M059J (cell line): ENCODE results near the gene ADAMTSL2. TPM values are rescaled to one million over a fixed set of nuclear protein-coding genes. Genes with fewer than 3 reads are reported as not detected.

Experiments
- DNase-seq: peaks from one replicate; pipeline ENCODE4 v3.0.0-alpha.2; 2012; ENCODE audit warnings: low read depth
- total RNA-seq: library from RNA; depleted of rRNA; stranded (reverse); fragments of >200 nt; shearing (Covaris generic); gene quantifications from 2 replicates; pipeline ENCODE4 v1.2.3, GENCODE V29; 2014

The ADAMTSL2 gene
- total RNA-seq, 1 experiment from 2014 or later: 0.10 TPM

DNA sequence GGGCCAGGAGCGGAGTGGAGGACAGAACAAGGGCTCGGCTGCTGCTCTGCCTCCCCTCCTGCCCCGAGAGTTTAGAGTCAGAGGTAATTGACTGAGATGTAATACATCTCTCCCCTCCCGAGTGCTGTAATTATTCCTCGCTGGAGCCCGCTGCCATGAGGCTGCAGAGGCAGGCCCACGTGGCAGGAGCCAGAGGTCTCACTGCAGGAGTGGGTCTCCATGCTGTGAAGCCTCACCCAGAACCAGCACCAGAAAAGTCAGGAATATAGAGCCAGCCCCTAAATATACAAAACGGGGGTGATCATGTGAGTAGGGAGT lies 72.2 kb downstream of the ADAMTSL2 start:
- no peak for DNase-seq

DNA sequence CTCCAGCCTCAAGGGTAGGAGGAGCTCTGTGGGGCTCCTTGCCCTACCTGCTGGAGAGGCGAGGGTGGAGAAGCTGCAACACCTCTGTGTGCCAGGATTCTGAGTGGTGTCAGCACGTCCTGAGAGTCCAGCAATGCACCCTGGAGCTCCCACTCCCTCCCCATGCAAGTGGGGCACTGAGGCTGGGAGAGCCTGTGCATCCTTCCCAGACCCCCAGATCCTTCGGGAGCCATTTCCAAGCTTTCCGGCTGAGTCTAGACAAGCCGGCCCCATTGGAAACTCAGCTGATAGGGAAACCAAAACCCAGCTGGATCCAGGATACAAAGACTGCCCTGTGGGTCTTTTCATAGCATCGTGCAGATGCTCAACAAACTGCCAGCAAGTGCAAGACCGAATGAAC lies 72.9 kb downstream of the ADAMTSL2 start:
- no peak for DNase-seq

DNA sequence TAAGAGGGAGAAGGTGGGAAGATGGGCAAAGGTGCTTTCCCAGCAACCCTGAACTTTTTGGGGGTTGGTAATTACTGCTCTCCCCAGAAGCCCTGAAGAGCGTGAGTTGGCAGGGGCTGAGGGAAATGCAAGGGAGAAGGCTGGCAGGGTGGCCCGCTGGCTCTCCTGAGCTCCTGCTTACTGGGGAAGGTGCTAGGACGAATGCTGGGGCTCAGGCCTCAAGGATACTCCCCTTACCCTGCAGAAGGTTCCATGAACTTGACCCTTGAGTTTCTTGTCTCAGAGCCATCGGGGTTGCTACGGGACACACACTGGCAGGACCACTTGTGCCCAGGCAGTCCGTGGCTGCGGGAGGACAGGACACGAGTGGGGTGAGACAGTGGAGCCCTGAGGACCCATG lies 73.5 kb downstream of the ADAMTSL2 start:
- no peak for DNase-seq

DNA sequence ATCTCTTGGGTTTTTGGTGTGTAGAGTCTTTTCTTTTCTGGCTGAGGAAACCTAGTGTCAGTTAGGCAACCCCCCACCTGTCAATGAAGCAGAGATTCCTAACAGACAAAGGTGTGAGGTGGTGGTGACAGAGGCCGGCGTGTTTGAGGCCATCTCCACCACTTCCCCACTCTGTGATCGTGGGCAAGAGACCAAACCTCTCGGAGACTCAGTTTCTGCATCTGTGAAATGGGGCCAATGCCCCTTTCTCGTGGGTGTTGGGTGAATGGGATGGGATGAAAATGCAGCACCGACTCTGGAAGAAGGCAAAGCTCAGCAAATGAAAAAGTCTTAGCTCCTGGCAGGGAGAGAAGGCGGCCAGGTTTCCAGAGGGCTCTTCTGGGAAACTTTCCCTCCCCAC lies 73.9 kb downstream of the ADAMTSL2 start:
- DNase-seq: no peak

DNA sequence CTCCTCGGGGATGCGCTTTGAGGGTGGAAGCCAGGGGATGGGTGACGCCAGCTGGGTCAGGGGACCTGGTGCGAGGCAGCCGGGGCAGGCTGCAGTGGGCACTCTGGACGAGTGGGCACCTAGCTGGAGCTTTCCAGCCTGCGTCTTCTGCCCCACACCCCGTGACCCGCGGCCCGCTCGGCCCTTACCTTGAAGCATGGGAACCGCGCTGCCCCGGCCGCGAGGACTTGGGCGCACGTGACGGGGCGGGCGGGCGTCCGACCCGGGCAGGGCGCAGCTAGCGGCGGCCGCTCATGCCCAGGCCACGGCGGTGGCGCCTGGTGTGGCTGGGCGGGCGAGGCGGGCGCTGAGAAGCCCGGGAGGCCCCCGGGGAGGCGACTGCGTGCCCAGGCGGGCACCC lies 74.4 kb downstream of the ADAMTSL2 start:
- DNase-seq: no peak

DNA sequence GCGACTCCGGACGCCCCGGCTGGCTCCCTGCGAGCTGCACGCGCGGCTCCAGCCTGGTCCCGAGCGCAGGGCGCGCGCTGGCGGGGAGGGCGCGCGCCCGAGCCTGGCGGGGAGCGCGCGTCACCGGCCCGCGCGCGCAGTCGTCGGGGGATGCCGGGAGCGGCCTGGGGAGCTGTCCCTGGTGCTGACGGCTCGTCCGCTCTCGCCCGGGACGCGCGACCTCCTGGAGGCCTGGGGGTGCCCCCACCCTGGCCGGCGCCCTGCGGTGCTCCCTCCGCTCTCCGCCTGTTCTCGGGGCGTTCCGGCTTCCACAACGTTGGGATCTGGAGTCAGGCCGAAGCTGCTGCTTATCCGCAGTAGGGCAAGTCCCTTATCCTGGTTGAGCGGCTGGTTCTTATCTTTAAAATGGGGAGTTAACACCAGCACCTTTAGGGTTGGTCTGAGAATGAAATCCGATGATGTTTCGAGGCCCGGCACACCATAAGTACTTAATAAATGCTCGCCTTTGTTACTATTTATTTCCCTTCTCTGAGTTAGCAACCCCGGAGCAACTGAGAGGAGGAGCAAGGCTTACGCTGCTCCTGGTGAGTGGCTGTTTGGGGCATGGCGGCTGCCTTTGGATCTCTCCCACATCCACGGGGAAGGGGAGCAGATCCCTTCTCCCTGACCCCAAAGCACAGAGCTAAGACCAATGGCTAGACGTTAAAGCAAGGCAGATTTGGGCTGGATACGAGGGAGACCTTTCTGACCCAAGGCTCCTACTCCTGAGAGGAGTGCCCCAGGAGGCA lies 75.0 kb downstream of the ADAMTSL2 start, which contains the start of gene FAM163B:
Gene FAM163B (minus strand): TSS at position 79 of the 788 bp plus-strand sequence. CDS start 29,166 bp downstream, outside the sequence.
- DNase-seq: no peak

DNA sequence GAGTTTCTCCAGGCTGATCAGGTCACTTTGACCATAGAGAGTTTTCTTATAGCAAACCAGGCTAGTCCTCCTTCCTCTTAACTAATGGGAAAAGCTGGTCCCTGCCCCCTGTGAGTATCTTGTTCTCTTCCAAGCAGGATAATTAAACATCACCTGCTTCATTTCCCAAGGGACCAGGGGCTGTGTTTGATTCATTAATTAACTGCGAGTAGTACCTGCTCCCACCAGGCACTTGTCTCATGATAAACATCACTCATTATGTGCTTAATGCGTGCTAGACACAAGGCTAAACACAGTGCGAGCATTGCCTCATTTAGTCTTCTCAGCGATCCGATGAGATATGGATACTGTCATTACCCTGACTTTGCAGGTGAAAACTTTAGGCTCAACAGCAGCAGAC lies 76.3 kb downstream of the ADAMTSL2 start:
- no peak for DNase-seq

DNA sequence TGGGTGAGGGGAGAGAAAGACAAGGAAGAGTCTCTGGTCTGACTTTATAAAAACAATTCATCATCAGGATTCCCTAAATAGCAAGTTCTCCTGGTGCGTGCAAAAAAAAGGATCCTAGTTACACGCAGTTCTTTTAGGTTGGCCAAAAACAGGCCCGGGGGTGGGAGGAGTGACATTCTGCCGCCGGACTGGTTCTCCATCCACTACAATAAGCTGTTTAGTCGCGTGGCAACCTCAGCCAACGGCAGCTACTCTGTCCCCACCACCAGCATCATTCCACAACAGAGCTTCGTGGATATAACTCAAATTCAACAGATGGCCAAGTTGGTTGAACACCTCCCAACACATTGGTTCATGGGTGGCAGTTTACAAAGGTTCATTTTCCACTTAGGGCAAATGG lies 77.5 kb downstream of the ADAMTSL2 start:
- no peak for DNase-seq

DNA sequence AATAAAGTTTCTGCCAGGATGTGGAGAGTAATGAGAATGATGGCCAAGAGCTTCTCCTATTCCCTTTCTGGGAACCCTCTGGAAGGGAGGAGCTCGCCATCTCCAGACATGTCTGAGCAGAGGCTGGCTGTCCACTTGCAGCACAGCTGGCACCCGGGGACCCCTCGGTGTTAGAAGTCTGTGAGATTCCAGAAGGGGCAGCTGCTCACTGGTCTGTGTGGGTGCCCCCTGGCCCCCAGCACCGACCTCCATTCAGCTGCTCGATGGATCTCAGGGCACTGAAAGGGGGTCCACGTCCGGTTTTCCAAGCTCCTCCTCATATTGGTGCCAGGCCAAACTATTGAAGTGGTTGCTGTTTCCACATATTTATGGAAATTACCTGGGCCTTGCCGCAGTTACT lies 78.3 kb downstream of the ADAMTSL2 start:
- no peak for DNase-seq

DNA sequence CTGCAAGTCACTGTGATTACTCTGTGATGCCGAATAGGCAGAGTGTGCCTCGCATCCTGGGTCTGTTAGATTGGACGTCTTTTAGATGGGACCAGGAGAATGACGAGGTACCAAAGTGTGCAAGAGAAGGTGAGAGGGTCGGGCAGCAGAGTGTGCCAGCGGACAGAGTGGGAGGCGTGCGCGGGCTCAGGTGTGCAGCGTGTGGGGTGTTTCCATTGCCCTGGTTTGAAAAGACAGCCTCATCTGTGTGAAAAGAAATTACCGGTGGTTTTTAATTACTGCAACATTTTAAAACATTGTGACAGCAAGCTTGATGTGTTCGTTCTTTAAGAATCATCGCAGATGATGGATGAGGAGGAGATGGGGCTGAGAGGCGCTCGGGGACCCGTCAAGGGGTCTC lies 78.9 kb downstream of the ADAMTSL2 start:
- no peak for DNase-seq

DNA sequence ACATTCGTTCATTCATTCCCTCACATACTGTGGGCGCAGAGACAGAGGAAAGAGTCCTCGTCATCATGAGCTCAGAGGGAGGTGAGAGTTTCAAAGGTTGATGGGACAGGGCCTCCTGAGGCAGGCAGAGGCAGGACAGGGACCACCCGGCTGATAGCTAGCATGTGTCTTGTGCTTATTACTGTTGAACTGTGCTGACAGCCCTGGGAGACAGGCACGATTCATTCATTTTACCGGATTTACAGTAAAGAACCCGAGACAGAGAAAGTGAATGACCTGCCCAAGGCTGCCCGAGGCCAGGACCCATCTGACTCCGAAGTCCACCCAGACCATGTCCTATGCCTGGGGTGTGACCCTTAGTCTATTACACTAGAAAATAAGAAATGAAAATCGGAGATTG lies 79.6 kb downstream of the ADAMTSL2 start:
- no peak for DNase-seq

DNA sequence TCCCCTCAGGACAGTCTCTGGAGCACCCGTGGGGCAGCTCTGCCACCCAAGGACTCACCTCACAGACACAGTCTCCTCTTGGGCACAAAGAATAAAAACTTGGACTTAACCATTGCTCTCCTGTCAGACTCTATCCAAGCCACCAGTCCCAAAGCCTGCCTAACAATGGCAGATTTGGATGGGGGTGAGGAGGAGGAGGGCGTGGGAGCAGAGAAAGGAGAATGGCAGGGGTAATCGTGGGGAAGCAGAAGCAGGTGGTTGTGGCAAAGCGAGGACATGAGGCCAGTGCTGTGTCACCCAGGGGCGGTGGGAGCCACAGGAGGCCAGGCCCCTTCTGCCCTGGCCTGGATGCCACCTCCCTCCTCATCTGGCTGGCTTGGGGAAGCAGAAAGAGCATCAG lies 80.2 kb downstream of the ADAMTSL2 start:
- DNase-seq: no peak

DNA sequence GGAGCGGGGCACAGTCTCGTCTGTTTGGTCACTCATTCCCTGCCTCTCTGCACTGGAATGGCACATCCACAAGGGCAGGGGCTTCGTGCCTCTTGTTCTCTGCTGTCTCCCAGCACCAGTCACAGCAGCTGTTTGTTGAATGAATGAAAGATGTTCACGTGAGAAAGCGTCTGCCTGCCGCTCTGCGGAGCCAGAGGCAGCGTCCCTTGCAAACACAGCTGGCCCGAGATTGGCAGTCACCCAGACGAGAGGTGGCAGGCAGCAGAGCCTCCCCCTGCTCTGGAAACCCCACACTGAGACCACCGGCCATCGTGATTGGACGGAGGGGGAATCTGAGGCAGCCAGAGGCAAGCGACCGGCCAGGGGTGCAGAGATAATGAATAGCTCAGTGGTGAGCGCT lies 80.7 kb downstream of the ADAMTSL2 start:
- no peak for DNase-seq

DNA sequence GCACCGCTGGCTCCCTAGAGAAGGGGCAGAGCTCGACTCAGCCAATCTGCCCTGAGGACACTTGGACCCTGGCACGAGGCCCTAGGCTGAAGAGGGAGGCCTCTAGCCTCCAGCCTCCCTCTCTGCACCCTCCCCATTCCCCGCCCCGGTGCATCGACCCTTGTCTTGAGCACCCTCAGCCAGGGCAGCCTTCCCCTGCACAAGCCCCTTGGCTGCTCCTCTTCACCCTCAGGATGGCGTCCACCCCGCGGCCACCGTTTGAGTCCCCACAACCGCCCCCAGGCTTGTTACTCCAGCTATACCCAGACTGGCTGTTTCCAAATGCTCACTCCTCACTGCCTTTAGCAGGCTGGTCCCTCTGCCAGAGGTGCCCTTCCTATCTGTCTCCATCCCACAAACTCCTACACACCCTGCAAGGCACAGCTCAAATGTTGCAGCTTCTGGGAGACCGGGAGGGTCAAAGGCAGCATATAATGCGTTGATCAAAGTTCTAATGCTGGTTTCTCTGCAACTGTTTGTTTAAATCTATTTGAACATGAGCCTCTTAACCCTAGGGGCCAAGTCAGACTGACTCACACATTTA lies 81.2 kb downstream of the ADAMTSL2 start:
- no peak for DNase-seq

DNA sequence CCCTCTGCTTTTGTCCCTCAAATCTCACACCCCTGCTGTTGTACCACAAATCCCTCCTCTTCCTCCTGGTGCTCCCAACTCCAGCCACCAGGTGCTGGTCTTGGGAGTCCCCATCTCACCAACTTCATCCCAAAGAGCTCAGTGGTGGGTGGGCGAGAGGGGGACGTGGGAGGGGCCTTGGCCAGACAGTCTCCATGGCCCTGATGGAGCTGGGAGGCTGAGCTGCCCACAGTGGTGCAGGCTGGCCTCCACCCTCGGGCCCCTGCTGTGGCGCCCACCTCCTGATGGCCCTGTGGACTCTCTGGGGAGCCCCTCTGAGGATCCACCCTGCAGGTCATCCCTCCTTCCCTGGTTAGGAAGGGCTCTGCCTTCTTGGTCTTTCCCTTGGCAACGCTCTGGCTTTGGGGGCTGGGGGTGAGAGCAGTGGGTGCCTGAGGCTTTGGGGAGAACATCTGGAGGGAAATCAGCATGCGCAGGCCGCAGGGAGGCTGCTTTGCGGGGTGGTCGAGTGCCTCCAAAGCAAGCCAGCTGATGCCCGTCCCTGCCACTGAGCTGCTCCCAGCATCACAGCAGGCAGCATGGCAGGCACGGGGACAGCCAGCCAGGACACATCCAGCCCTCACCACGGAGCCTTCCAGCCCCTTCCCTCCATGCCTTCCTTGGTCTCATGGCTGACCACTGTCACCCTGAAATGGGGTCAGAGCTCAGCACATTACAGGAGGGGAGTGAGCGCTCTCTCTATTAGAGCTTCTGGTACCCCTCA lies 82.3 kb downstream of the ADAMTSL2 start:
- no peak for DNase-seq

DNA sequence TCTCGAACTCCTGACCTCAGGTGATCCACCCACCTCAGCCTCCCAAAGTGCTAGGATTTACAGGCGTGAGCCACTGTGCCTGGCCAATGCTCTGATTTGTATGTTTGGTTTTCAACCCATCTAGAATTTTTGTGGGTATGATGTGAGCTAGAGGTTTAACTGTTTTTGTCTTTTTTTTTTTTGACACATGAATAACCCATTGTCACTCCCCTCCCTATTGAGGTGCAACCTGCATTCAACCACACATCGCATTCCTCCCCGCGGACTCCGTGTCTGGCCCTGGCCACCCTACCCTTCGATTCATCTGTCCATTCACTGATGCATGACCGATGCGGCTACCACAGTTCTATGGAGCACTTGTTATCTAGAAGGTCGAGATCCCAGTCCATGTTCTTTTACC lies 84.2 kb downstream of the ADAMTSL2 start:
- DNase-seq: no peak

DNA sequence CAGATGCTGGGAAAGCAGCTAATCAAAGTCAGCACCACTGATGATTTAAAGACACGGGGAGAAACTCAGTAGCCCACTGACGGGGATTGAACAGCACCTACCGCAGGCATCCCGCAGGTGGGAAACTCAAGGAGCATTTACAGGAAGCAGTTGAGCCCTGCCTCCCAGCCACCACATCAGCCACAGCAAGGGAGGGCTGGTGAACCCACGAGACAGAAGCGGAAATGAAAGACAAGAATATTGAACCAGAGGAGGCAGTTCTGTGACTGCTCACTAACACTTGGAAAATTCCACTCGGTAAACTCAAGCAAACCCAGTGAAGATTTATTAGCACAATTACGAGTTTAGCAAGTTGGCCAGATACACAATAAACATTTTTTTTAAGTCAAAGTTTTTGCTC lies 85.3 kb downstream of the ADAMTSL2 start:
- DNase-seq: no peak

DNA sequence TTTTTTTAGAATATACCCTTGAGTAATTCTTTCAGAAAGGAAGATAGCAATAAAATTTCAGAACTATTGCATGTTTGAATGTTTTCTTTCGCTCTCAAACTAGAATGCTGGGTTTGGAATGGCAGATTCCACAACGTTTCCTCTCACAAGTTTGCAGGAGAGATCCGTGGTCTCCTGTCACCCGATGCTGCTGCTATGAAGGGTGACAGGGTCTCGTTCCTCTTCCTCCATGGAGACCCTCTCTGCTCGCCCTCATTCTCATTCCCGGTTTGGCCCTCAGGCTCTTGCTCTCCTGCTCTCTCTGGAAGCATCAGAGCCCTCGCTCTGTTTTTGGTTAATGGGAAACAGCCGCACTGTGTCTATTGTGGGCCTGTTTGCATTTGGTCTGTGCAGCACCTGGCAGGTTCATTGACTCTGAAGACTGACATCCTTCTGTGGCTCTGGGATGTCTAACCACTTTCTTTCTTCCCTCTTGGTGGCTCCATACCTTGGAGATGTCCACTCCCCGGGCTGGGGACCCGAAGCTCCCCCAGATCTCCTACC lies 87.3 kb downstream of the ADAMTSL2 start:
- DNase-seq: no peak

DNA sequence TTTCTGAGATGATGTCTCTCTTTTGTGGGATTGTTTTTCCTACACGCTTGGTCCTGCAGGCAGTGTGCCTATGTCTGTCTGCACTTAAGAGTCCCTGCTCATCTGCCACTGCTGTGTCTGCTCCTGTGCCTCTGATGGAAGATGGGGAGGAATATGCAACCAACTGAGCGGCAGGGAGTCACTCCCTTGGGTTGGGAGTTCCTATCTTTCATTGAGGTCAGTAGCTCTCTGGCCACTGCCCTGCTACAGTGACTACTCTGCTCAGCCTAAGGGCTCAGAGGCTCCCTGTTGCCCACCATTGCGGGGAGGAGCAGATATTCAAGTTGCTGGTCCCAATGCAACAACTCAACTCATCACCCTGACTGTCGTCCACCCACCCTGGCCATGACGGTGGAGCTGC lies 88.1 kb downstream of the ADAMTSL2 start:
- no peak for DNase-seq
